H1 (cell line): ENCODE results near the gene CRABP2.

Source experiments
- CHD2 ChIP-seq: IDR thresholded peaks from 2 replicates; pipeline ENCODE4 v1.6.1; 2012; ENCODE audit warnings: low read length, improper control_type of control experiment
- EGR1 ChIP-seq: IDR thresholded peaks from 2 replicates; pipeline ENCODE4 v1.6.1; 2011; ENCODE audit warnings: low read depth, low read length, borderline replicate concordance
- JUN ChIP-seq: IDR thresholded peaks from 2 replicates; pipeline ENCODE4 v1.6.1; 2011; ENCODE audit warnings: low read depth, mild to moderate bottlenecking, improper control_type of control experiment, low read length
- MAFK ChIP-seq: IDR thresholded peaks from 2 replicates; pipeline ENCODE4 v1.6.1; 2012; ENCODE audit warnings: low read depth, mild to moderate bottlenecking, improper control_type of control experiment, low read length
- MAX ChIP-seq: IDR thresholded peaks from 2 replicates; pipeline ENCODE4 v1.6.1; 2012; ENCODE audit warnings: inconsistent platforms
- POLR2A ChIP-seq, 2 experiments: IDR thresholded peaks; 1 replicate in 1 of 2; 2 replicates in 1 of 2; pipeline ENCODE4 v1.6.1; 2011; ENCODE audit warnings: low read depth in 2 of 2, low read length in 2 of 2, mild to moderate bottlenecking in 2 of 2; ENCODE audit errors: control extremely low read depth in 1 of 2
- POLR2AphosphoS5 ChIP-seq: IDR thresholded peaks from 2 replicates; pipeline ENCODE4 v1.6.1; 2011; ENCODE audit warnings: low read depth, low read length
- RFX5 ChIP-seq: IDR thresholded peaks from 2 replicates; pipeline ENCODE4 v1.6.1; 2011; ENCODE audit warnings: low read depth, low read length, improper control_type of control experiment, borderline replicate concordance
- SIN3A ChIP-seq, 2 experiments: IDR thresholded peaks in 1 of 2; conservative IDR thresholded peaks in 1 of 2; 2 replicates each; pipeline ENCODE4 v1.6.1; 2011 to 2012; ENCODE audit warnings: low read length in 2 of 2, improper control_type of control experiment in 1 of 2, low read depth in 1 of 2, mild to moderate bottlenecking in 1 of 2
- SP2 ChIP-seq: IDR thresholded peaks from 2 replicates; pipeline ENCODE4 v1.6.1; 2012; ENCODE audit warnings: mild to moderate bottlenecking, low read length, inconsistent platforms
- TF ChIP-seq, protein P1 (sequence below), 3 experiments: IDR thresholded peaks; 1 replicate in 2 of 3; 2 replicates in 1 of 3; pipeline versions ENCODE4 v1.5.1 to v1.6.1; 2011; ENCODE audit warnings: low read length in 3 of 3, mild to moderate bottlenecking in 3 of 3, inconsistent platforms in 2 of 3, low read depth in 1 of 3, moderate library complexity in 1 of 3; ENCODE audit not compliant: insufficient read depth in 1 of 3; ENCODE audit errors: control extremely low read depth in 1 of 3

GRCh38 chr1:156664767-156665411 is 40.5 kb downstream of the CRABP2 start:
- TF ChIP-seq, protein P1, sequence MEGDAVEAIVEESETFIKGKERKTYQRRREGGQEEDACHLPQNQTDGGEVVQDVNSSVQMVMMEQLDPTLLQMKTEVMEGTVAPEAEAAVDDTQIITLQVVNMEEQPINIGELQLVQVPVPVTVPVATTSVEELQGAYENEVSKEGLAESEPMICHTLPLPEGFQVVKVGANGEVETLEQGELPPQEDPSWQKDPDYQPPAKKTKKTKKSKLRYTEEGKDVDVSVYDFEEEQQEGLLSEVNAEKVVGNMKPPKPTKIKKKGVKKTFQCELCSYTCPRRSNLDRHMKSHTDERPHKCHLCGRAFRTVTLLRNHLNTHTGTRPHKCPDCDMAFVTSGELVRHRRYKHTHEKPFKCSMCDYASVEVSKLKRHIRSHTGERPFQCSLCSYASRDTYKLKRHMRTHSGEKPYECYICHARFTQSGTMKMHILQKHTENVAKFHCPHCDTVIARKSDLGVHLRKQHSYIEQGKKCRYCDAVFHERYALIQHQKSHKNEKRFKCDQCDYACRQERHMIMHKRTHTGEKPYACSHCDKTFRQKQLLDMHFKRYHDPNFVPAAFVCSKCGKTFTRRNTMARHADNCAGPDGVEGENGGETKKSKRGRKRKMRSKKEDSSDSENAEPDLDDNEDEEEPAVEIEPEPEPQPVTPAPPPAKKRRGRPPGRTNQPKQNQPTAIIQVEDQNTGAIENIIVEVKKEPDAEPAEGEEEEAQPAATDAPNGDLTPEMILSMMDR (IDR thresholded peaks at IDR 0.05; ENCODE audit: control extremely low read depth in 1 of 3, insufficient read depth in 1 of 3, low read depth in 1 of 3, low read length in 3 of 3), result no peak
- TF ChIP-seq POLR2AphosphoS5, result no peak; the same call in 1 of the 2 replicates
- TF ChIP-seq CHD2, result no peak
- no peak for TF ChIP-seq MAFK
- no peak for TF ChIP-seq SIN3A (conservative IDR thresholded peaks at IDR 0.05 in 1 of 2, IDR thresholded peaks at IDR 0.05 in 1 of 2; ENCODE audit: low read depth in 1 of 2, low read length in 2 of 2)
- no peak for TF ChIP-seq RFX5
- TF ChIP-seq EGR1, result no peak
- TF ChIP-seq SP2, result no peak
- TF ChIP-seq JUN, result no peak
- peak in 1 of 2 experiments; percentile 64; a peak in 1 of 3 replicates for TF ChIP-seq POLR2A (IDR thresholded peaks at IDR 0.05; ENCODE audit: control extremely low read depth in 1 of 2, low read depth in 2 of 2, low read length in 2 of 2)
- TF ChIP-seq MAX, result no peak
